Liver (tissue), 9 donors: Measurements from ENCODE around the gene CSMD2. TPM values are rescaled to one million over a fixed set of nuclear protein-coding genes. Genes with fewer than 3 reads are reported as not detected.

Experiments used
- DNase-seq: peaks from one replicate; pipeline ENCODE4 v3.0.0-alpha.2; 2017; ENCODE audit warnings: low spot score
- H3K27ac ChIP-seq, 2 donors: one replicate each; pipeline ENCODE4 v1.7.0; 2013; ENCODE audit warnings: inconsistent platforms in 2 of 2, low read length in 2 of 2, control low read depth in 1 of 2, low read depth in 1 of 2, mild to moderate bottlenecking in 1 of 2
- H3K27me3 ChIP-seq, 4 donors: one replicate each; pipeline versions ENCODE4 v1.6.1 to v1.7.0; 2013; ENCODE audit warnings: low read length in 3 of 4, inconsistent platforms in 1 of 4, mild to moderate bottlenecking in 1 of 4, moderate library complexity in 1 of 4; ENCODE audit not compliant: control insufficient read depth in 4 of 4, insufficient read depth in 4 of 4
- H3K36me3 ChIP-seq, 4 donors: one replicate each; pipeline versions ENCODE4 v1.6.1 to v1.7.0; 2013; ENCODE audit warnings: low read length in 3 of 4, mild to moderate bottlenecking in 3 of 4, low read depth in 1 of 4, moderate library complexity in 1 of 4; ENCODE audit not compliant: control insufficient read depth in 4 of 4, insufficient read depth in 3 of 4
- H3K4me1 ChIP-seq, 4 donors: one replicate each; pipeline versions ENCODE4 v1.6.1 to v1.7.0; 2013; ENCODE audit warnings: low read length in 3 of 4, mild to moderate bottlenecking in 3 of 4, moderate library complexity in 1 of 4; ENCODE audit not compliant: control insufficient read depth in 4 of 4, insufficient read depth in 4 of 4
- H3K4me3 ChIP-seq, 3 donors: one replicate each; pipeline versions ENCODE4 v1.6.1 to v1.7.0; 2013; ENCODE audit warnings: low read length in 3 of 3, control low read depth in 1 of 3, low read depth in 1 of 3, mild to moderate bottlenecking in 1 of 3
- H3K9ac ChIP-seq, 2 donors: one replicate each; pipeline ENCODE4 v1.7.0; 2013; ENCODE audit warnings: low read length in 2 of 2, mild to moderate bottlenecking in 2 of 2, moderate library complexity in 2 of 2, control low read depth in 1 of 2, low read depth in 1 of 2
- H3K9me3 ChIP-seq, 4 donors: one replicate each; pipeline versions ENCODE4 v1.6.1 to v1.7.0; 2013; ENCODE audit warnings: low read length in 3 of 4; ENCODE audit not compliant: control insufficient read depth in 4 of 4
- ATF3 ChIP-seq: IDR thresholded peaks from 2 replicates; pipeline ENCODE4 v1.6.1; 2016; ENCODE audit warnings: antibody characterized with exemption
- CTCF ChIP-seq: fragments of 150-350 bp; IDR thresholded peaks from 2 replicates; pipeline ENCODE4 v1.5.1; 2017; ENCODE audit warnings: improper control_type of control experiment, low read depth, low read length; ENCODE audit not compliant: missing input control
- EGR1 ChIP-seq, 2 donors: IDR thresholded peaks; 2 replicates each; pipeline ENCODE4 v1.6.1; 2016 to 2018; ENCODE audit warnings: antibody characterized with exemption in 2 of 2, low read depth in 2 of 2
- FOXA1 ChIP-seq: IDR thresholded peaks from 2 replicates; pipeline ENCODE4 v1.6.1; 2016; ENCODE audit warnings: antibody characterized with exemption
- FOXA2 ChIP-seq: IDR thresholded peaks from 2 replicates; pipeline ENCODE4 v1.6.1; 2016; ENCODE audit warnings: antibody characterized with exemption
- GABPA ChIP-seq, 2 donors: IDR thresholded peaks in 1 of 2; conservative IDR thresholded peaks in 1 of 2; 2 replicates each; pipeline ENCODE4 v1.6.1; 2016; ENCODE audit warnings: antibody characterized with exemption in 2 of 2, mild to moderate bottlenecking in 1 of 2, moderate library complexity in 1 of 2
- HNF4A ChIP-seq, 2 donors: conservative IDR thresholded peaks; 2 replicates each; pipeline ENCODE4 v1.6.1; 2016; ENCODE audit warnings: antibody characterized with exemption in 2 of 2, mild to moderate bottlenecking in 2 of 2
- HNF4G ChIP-seq: IDR thresholded peaks from 2 replicates; pipeline ENCODE4 v1.6.1; 2016; ENCODE audit warnings: antibody characterized with exemption
- JUND ChIP-seq, 2 donors: IDR thresholded peaks; 2 replicates each; pipeline ENCODE4 v1.6.1; 2016; ENCODE audit warnings: antibody characterized with exemption in 2 of 2
- MAX ChIP-seq: IDR thresholded peaks from 2 replicates; pipeline ENCODE4 v1.6.1; 2016; ENCODE audit warnings: antibody characterized with exemption
- NR2F2 ChIP-seq: IDR thresholded peaks from 2 replicates; pipeline ENCODE4 v1.6.1; 2016; ENCODE audit warnings: antibody characterized with exemption
- RAD21 ChIP-seq, 2 donors: IDR thresholded peaks; 2 replicates each; pipeline ENCODE4 v1.6.1; 2016; ENCODE audit warnings: antibody characterized with exemption in 2 of 2, mild to moderate bottlenecking in 2 of 2
- REST ChIP-seq: IDR thresholded peaks from 2 replicates; pipeline ENCODE4 v1.6.1; 2016; ENCODE audit warnings: antibody characterized with exemption, mild to moderate bottlenecking
- RXRA ChIP-seq, 2 donors: IDR thresholded peaks; 2 replicates each; pipeline ENCODE4 v1.6.1; 2017 to 2018; ENCODE audit warnings: antibody characterized with exemption in 2 of 2, mild to moderate bottlenecking in 1 of 2
- SP1 ChIP-seq: IDR thresholded peaks from 2 replicates; pipeline ENCODE4 v1.6.1; 2018; ENCODE audit warnings: antibody characterized with exemption, mild to moderate bottlenecking
- TAF1 ChIP-seq: conservative IDR thresholded peaks from 2 replicates; pipeline ENCODE4 v1.6.1; 2016; ENCODE audit warnings: antibody characterized with exemption, mild to moderate bottlenecking
- YY1 ChIP-seq: IDR thresholded peaks from 2 replicates; pipeline ENCODE4 v1.6.1; 2016; ENCODE audit warnings: antibody characterized with exemption, mild to moderate bottlenecking
- ZBTB33 ChIP-seq: IDR thresholded peaks from 2 replicates; pipeline ENCODE4 v1.6.1; 2016; ENCODE audit warnings: antibody characterized with exemption
- WGBS: extraction: QIAGEN DNeasy Blood & Tissue Kit; methylation state at CpG from one replicate; pipeline ENCODE4 v1.1.7; 2013; 5-methylcytosine and 5-hydroxymethylcytosine counted together
- polyA plus RNA-seq, 2 donors: library from polyadenylated mRNA; stranded (reverse) in 1 of 2; unstranded in 1 of 2; fragments of 200-250 nt in 1 of 2; fragments of >200 nt in 1 of 2; fragmentation: Nextera tagmentation in 1 of 2; extraction: Ambion mirVana in 1 of 2; gene quantifications; one replicate each; pipeline versions ENCODE4 v1.2.1 to v1.2.3, GENCODE V29; 2013 to 2015
- total RNA-seq, 2 donors: library from RNA; depleted of rRNA; stranded (reverse); fragments of >200 nt; gene quantifications; one replicate each; pipeline ENCODE4 v1.2.3, GENCODE V29; 2014
- donor health status: healthy.
- donor health status: healthy.
- donor health status: healthy.
- donor health status: healthy.
- donor health status: healthy.

Gene CSMD2
- total and polyA plus RNA-seq, 4 donors = 0.08 to 0.09 TPM; not detected in 2

- TF ChIP-seq JUND (IDR thresholded peaks at IDR 0.05) = no peak
- no peak for TF ChIP-seq MAX
- TF ChIP-seq NR2F2 = no peak
- 96% methylated on average over 2 of the region's 2 CpGs for WGBS
These were observed 218.2 kb downstream of the CSMD2 start for GRCh38 chr1:33946836-33947235.

GRCh38 chr1:33944846-33945245, 220.2 kb downstream of the CSMD2 start:
- H3K27ac ChIP-seq = no peak overlapping the region
- TF ChIP-seq HNF4G = no peak
- no peak for TF ChIP-seq ATF3
- no peak for TF ChIP-seq FOXA2
- no peak for TF ChIP-seq REST
- no peak for TF ChIP-seq NR2F2
- no peak for TF ChIP-seq EGR1 (IDR thresholded peaks at IDR 0.05; ENCODE audit: low read depth in 2 of 2)
- no peak for TF ChIP-seq RXRA (IDR thresholded peaks at IDR 0.05)
- no peak for TF ChIP-seq SP1
- TF ChIP-seq TAF1 = no peak
- no peak for TF ChIP-seq RAD21 (IDR thresholded peaks at IDR 0.05)
- TF ChIP-seq GABPA (IDR thresholded peaks at IDR 0.05 in 1 of 2, conservative IDR thresholded peaks at IDR 0.05 in 1 of 2) = no peak
- no peak for TF ChIP-seq MAX
- TF ChIP-seq CTCF = no peak
- no peak for TF ChIP-seq HNF4A (conservative IDR thresholded peaks at IDR 0.05)
- no peak for TF ChIP-seq ZBTB33
- TF ChIP-seq JUND (IDR thresholded peaks at IDR 0.05) = no peak
- TF ChIP-seq FOXA1 = no peak
- TF ChIP-seq YY1 = no peak
- 42% methylated on average over 1 of the region's 1 CpG for WGBS

More at GRCh38 chr1:33946836-33947235, 218.2 kb downstream of the CSMD2 start:
- Histone ChIP-seq H3K27me3 (no peaks in the 10 kb centered on the region), H3K36me3 (no peaks in the 10 kb centered on the region), H3K9me3 (no peaks in the 10 kb centered on the region), H3K9ac (no peak overlapping the region), H3K27ac (no peak overlapping the region), H3K4me1 (peaks cover 0 to 3% (median 1%) of the 10 kb centered on the region in 4 donors), H3K4me3 (no peak overlapping the region)
- no peak for DNase-seq

More at GRCh38 chr1:33944846-33945245, 220.2 kb downstream of the CSMD2 start:
- DNase-seq = no peak
- Histone ChIP-seq H3K4me3 (no peak overlapping the region), H3K36me3 (no peaks in the 10 kb centered on the region), H3K9me3 (no peaks in the 10 kb centered on the region), H3K4me1 (peaks cover 0 to 3% (median 1%) of the 10 kb centered on the region in 4 donors), H3K9ac (no peak overlapping the region), H3K27me3 (no peaks in the 10 kb centered on the region)
